NCI-H1436 treated with DMSO at 0.1 percent for 48 hours (cell line): ENCODE measurements around the gene MEGF11.
"Not testable (repeated sequence)": the region's sequence is repeated elsewhere in the genome, so short reads cannot be mapped to it uniquely, and the experiment has no call there.

Experiments
- DNase-seq: peaks from one replicate; lab custom pipeline; 2025; lab: John Stamatoyannopoulos, UW

Gene MEGF11

DNA sequence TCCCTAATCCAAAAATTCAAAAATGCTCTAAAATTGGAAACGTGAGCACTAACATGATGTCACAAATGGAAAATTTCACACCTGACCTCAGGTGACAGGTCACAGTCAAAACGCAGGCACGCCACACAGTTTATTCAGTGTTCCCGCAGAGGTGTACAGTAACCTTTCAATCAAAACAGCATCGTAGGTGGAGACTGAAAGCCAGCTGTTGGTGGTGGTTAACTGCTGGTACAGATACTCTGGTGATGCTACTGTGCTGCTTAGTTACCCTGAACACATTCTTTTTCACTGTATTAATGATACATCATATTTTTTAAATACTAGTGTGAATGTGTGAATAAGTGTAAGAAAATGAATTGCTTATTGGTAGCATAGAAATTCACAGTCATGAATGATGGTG is 360.5 kb downstream of the MEGF11 start:
- no peak for DNase-seq

DNA sequence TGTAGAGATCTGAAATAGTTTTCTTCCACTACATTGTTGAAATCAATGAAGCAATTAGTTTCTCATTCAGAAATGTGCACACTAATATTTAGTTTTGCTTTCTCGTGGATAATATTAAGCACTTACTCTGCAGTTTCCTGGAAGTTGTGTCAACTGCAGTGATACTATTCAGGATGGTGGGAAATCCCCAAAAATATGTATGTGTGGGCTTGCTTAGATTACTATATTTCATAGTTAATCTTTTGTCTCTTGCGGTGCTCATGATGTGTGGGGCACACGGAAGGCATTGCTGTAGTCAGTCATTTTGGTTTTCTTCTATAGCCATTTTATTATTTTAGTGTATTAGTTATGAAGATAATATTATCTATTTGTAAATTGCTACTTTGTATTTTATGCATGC is 364.6 kb downstream of the MEGF11 start:
- DNase-seq = no peak

DNA sequence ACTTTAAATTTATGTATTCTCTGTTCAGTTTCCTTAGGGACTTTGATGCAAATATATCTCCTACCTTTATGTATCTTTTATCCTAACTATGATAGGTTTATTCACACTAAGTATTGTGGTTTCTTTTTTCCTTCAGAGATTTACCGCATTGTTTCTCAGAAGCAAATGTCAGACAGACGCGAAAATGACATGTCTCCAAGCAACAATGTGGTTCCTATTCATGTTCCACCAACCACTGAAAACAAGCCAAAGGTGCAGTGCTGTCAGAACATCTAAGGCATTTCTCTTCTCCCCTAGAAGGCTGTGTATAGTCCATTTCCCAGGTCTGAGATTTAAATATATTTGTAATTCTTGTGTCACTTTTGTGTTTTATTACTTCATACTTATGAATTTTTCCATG is 366.0 kb downstream of the MEGF11 start:
- no peak for DNase-seq

DNA sequence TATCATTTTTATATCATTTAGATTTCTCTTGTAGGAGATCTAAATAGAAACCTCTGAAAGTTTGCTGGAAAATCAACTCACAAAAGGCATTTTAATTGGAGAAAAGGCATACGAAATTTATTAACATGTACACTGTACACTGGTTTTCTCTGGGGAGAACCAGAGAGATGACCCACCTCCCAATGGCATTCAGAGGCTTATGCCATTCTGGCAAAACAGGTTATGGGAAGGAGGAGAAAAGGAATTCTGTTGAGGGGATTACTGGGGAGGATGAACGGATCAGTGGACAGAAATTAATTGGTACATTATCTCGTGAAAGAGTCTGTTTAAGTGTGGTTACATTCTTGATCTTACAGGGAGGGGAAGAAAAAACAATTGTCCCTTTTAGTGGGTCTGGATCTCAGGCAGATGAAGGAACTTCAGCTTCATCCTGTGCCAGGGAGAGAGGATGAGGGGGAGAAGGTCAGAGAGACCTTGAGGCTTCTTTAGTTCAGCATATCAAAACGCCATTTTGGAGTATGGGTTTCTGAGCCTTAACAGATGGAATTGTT is 367.8 kb downstream of the MEGF11 start:
- no peak for DNase-seq

DNA sequence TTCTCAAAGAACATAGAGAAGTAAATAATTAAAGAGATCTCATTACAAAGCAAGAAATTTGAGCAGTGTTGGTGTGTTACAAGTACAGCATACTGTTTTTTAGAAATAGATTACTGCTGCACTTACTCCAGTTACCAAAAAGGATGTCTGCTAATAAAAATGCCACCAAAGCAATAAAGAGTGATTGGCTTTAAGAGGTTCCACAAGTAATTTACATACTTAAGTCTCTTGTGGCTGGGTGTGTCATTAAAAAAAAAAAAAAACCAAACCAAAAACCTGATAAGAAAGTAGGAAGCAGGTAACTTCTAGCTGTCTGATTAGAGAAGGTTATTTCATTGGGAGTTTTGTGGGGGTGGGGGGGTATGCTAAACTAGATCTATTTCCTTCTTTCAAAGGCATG is 369.0 kb downstream of the MEGF11 start:
- no peak for DNase-seq

DNA sequence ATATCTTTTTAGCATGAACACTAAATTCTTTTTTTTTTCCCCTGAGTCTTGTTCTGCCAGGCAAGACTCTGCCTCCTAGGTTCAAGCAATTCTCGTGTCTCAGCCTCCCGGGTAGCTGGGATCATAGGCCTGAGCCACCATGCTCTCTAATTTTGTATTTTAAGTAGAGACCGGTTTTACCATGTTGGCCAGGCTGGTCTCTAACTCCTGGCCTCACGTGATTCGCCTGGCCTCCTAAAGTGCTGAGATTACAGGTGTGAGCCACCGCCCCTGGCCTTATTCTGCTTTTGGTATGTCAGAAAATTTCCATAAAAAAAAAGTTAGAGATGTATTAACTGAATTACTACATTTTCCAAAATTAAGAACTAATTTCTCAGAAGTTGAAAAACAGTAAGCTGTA is 370.0 kb downstream of the MEGF11 start:
- DNase-seq = no peak

DNA sequence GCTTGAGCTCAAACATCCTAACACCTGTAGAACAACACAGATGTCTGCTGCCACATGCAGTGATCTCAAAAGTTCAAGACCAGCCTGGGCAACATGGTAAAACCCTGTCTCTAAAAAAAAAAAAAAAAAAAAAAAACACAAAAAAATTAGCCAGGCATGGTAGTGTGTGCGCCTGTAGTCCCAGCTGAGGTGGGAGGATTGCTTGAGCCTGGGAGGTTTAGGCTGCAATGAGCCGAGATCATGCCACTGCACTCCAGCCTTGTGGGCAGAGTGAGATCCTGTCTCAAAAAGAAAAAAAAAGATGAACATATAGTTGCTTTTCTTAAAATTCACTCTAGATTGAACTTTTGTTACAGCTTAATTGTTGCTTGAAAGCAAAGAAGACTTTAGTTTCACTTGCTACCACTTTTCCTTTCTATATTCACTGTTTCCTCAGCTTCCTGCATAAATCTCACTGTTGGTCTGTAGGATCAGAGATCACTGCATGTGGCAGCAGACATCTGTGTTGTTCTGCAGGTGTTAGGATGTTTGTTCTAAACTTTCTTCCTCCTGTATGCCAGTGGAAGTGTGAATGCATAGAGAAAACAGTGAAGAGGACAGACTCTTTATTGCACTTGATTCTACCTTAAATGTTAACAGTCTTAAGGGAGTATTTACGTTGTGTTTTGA is 371.6 kb downstream of the MEGF11 start:
- DNase-seq = no peak

DNA sequence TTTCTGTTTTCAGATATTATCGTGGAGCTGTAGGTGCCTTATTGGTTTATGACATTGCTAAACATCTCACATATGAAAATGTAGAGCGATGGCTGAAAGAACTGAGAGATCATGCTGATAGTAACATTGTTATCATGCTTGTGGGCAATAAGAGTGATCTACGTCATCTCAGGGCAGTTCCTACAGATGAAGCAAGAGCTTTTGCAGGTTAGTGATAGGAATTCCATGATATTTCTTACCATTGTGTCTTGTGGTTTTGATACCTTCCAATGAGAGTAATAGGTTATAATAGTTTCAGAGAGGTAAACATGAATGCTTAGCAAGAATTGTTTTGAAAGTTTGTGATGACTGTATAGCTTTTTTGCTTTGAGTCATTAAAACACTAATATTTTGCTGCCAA is 375.8 kb downstream of the MEGF11 start:
- no peak for DNase-seq

DNA sequence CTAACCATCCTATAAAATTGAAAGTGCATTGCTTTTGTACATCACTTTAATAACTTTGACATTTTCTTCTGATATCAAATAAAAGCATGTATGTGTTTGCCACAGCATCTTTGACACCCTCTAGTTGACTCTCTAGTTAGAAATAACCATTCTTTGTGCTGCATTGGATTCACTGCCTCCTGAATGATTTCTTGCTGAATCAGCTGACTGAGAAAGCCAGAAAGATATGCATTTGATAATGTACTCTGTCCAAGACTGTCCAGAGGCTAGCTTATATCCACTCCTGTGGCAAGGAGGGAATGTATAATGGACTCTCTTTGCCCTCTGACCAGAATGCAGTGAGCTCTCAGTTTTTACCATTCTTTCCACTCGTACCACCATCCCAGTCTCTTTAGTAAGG is 378.1 kb downstream of the MEGF11 start:
- no peak for DNase-seq

DNA sequence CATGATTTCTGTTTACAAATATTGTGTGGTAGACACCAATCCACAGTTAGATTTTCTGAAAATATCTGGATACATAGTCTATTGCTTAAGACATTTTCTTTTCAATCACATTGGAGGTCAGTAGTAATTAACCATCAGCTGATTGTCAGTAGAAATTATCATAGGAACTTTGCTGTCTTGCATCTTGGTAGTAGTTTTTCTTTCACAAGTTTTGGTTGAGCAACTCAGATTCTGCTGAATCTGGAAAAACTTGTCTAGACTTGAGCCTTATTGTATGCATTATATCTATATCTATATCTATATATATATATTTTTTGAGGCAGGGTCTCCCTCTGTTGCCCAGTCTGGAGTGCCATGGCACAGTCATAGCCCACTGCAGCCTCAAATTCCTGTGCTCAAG is 380.3 kb downstream of the MEGF11 start:
- DNase-seq = no peak

DNA sequence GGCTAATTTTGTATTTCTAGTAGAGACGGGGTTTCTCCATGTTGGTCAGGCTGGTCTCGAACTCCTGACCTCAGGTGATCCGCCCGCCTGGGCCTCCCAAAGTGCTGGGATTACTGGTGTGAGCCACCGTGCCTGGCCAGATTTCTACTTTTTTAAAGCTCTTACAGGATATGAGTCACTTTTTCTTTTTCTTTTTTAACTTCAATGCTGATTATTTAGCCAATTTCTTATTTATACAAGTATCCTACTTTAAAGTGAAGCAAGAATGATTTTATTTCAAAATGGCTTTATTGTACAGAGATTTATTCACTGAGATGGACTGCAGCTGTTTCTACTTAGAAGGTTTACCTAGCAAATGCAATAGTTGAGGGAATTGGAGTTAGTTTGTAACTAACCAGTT is 381.0 kb downstream of the MEGF11 start:
- DNase-seq = not testable (repeated sequence)

DNA sequence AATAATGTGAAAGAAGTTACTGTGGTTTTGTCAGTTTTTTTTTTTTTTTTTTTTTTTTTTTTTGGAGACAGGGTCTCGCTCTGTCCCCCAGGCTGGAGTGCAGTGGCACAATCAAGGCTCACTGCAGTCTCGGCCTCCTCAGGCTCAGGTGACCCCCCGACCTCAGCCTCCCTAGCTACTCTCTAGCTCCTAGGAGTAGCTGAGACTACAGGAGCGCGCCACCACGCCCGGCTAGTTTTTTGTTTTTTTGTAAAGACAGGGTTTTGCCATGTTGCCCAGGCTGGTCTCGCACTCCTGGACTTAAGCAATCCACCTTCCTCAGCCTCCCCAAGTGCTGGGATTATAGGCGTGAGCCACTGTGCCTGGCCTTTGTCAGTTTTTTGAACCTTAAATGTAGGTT is 381.7 kb downstream of the MEGF11 start:
- not testable (repeated sequence) for DNase-seq

DNA sequence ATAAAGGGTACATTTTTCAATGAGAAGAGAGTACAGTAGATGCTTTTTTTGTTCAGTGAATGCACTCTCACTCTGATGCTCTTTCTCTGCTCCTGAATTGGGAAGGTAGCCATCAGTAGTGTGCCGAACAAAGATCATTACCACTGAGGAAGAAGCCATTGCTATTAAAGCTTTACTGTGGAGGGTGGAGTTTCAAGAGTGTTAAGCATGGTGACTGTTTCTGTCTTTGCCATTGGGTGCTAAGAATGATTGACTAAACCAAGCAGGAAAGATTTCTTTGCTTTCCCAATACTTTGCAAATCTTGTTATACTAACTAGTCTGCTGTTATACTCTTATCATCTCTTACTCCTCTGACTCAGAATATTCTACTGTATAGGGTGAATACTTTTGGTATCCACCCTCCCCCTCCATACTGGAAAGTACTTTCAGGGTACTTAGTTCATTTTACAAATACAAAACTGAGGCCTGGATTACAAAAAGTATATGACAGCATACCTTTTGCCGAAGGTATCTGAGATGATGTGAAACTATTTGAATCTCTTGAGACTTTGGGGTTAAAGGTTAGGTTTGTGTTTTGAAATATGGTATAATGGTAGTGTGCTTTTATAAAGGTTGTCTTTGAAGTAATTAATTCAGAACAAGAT is 382.5 kb downstream of the MEGF11 start:
- no peak for DNase-seq

DNA sequence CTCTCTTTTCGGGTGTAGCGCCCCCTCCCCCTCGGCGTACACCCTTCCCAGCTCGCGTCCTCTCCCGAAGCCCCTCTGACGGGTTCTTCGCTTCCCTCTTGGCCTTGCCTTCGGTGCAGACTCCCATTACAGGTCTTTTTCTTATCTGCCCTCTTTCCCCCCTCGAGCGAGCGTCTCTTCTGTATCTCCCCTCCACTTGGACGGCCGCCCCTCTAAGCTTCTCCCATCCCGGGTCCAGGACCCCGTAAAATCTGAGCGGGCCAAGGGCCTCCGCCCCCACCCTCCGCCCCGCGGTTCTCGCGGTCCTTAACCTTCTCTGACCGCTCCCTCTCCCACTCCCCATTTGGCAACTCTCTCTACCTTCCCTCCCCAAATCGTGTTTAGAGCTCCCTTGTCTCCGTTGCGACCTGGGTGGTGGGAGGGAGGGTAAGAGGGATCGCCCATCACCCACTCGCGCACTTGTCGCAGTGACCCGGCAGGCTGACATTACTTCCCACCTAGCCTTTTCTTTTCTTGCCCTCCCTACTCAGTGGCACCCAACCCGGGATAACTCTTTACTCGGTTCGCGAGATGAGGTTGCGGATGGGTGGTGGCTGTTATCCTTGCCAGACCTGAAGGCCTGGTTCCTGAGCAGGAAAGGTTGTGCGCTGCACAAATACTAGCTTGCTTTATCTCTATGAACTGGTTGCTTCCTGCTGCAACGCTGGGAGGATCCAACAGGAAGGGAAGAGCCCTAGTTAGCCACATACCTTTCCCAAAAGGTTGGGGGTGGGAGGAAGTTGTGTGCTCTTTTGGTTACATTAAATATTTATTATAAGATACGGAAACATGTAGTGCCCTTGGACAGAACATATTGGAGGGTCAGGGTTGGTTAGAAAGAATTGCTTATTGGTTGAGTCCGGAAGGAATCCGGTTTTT is 383.3 kb downstream of the MEGF11 start:
- DNase-seq = no peak

DNA sequence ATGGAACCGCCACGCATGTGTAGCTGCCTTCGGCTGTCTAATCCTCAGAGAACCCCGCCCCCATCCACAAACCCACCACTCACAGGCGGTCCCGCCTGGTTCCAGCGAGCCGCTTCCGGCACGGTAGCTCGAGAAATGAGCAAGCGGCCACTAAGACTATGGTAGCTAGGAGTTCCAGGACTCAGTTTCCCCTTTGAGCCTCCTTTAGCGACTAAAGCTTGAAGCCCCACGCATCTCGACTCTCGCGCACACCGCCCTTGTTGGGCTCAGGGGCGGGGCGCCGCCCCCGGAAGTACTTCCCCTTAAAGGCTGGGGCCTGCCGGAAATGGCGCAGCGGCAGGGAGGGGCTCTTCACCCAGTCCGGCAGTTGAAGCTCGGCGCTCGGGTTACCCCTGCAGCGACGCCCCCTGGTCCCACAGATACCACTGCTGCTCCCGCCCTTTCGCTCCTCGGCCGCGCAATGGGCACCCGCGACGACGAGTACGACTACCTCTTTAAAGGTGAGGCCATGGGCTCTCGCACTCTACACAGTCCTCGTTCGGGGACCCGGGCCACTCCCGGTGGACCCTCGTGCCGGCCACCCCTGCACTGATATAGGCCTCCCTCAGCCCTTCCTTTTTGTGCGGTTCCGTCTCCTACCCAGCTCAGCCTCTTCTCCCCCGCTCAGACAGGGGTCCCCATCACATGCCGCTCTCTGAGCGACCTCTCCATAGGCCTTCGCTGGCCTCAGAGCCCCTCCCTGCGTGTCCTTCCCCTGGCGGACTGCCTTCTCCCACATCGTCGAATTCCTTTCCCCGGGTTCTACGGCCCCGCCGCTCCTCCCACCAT is 384.2 kb downstream of the MEGF11 start, which contains the start of gene RAB11A:
TSS of gene RAB11A (plus strand) at position 366 of the 828 bp plus-strand sequence. CDS start at position 461, 95 bp downstream.
- DNase-seq = peak; percentile 76

DNA sequence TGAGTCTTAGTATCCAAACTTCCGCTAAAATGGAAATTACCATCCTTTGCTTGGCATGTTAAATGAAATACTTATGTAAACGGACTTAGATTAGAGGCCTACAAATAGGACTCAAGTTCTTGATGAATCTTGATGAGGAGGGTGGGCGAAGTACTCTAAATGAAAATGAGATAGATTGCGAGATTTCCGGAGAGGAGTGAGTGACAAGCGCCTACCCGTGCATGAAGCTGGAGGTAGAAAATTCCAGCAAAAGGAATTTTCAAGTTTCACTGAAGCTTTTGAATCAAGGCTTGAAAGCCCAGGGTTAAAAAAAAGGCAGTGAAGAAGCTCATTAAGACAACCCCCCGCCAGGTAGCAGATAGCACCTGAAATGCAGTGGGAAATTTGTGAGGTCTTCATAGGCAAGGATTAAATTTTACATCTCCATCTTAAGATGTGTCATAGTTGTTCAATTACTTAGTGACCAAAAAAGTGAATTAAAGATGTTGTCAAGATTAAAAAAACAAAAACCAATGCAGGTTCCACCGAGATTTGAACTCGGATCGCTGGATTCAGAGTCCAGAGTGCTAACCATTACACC is 384.9 kb downstream of the MEGF11 start:
- DNase-seq = no peak

DNA sequence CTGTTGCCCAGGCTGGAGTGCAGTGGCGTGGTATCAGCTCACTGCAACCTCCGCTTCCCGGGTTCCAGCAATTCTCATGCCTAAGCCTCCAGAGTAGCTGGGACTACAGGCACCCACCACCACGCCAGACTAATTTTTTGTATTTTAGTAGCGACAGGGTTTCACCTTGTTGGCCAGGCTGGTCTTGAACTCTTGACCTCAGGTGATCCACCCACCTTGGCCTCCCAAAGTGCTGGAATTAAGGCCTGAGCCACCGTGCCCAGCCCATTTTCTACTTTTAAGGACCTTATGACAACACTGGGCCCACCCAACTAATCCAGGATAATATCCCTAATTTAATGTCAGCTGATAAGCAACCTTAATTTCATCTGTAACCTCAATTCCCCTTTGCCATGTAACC is 385.6 kb downstream of the MEGF11 start:
- DNase-seq = not testable (repeated sequence)

DNA sequence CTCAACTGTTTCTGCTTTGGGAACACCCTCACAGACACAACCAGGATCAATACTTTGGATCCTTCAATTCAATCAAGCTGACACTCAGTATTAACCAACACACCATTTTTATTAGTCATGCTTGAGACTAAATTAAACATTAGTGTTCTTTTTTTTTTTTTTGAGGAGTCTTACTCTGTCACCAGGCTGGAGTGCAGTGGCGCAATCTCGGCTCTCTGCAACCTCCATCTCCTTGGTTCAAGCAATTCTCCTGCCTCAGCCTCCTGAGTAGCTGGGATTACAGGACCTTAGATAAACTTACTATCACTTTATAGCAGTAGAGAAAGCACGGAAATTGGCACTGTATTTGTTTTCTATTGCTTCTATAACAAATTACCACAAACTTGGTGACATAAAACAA is 386.3 kb downstream of the MEGF11 start:
- DNase-seq = no peak

DNA sequence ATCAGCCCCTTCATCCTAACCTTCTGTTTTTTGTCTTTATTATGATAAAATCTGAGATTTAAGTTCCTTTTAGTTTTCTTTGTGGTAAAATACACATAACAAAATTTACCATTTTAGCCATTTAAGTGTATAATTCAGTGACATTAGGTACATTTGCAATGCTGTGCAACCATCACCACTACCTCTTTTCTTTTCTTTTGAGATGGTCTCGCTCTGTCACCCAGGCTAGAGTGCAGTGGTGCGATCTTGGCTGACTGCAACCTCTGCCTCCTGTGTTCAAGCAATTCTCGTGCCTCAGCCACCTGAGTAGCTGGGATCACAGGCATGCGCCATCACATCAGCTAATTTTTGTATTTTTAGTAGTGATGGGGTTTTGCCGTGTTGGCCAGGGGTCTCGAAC is 390.4 kb downstream of the MEGF11 start:
- DNase-seq = no peak

DNA sequence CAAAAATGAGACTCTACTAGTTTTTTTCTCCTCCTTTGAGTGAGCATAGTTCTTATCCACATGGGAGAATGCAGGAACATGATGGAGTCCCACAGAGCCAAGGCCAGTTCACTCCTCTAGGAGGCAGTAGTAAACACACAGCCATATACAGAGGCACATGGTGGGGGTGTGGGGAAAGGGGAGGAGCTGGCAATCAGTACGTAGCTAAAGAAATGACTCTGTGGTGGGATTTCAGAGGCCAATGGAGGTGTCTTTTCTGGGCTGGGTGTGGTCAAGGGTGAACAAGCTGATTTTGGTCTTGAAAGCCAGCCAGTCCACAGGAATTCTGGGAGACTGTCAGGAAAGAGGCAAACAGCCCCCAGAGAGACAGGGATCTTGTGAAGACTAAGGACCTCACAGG is 390.9 kb downstream of the MEGF11 start:
- DNase-seq = no peak

DNA sequence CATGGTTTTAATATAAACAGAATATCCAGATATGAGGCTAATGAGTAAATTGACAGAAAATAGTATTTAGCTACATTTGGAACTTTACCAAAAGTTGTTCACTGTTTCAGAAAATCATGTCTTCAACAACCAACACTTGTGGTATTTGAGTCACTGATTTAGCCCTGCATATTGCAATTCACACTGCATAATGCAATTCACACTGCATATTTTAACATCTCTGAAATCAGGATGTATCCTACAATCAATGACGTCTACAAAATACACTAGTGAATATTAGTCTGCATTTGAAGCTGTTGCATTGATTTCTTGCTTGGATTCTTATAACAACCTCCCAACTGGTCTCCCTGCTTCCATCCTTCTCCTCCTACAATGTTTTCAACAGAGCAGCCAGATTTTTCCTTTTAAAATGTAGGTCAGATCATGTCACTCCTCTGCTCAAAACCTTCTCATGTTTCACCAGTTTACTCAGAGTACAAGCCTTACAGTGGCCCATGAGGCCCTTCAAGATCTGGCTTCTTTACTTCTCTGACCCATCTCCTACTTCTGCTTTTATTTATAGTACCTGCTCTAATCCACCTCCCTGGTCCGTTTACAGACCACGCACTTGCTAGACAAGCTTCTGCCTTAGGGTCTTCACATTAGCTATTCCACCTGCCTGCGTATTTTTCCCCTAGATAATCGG is 395.7 kb downstream of the MEGF11 start:
- DNase-seq = no peak
